ENCODE data around the gene RFC4. TPM values are rescaled to one million over a fixed set of nuclear protein-coding genes. Genes with fewer than 3 reads are reported as not detected.

Gene RFC4
- total and polyA plus RNA-seq, 9 of the 15 experiments (the other 6 are each of a cell fraction or from before 2014, with no cell fraction given) = 105 to 227 (median 180) TPM

GRCh38 chr3:186783058-186783730 lies 23.1 kb downstream of the RFC4 start, which contains the start of gene EIF4A2:
TSS of gene EIF4A2 (plus strand) at chr3:186783577. CDS start at chr3:186783611, 34 bp downstream.
- Histone ChIP-seq H2AFZ (ENCODE audit: low read depth, low read length) (peak within 1 kb of the TSS; percentile 99), H3K27me3 (ENCODE audit: control insufficient read depth in 2 of 2, insufficient read depth in 2 of 2, low read length in 2 of 2) (no peaks in the 10 kb centered on the region), H3K9ac (ENCODE audit: insufficient read depth in 1 of 2, low read depth in 2 of 2, low read length in 2 of 2) (peak within 1 kb of the TSS; percentile 100), H3K4me2 (ENCODE audit: insufficient read depth, low read length) (peak within 1 kb of the TSS; percentile 99), H3K27ac (ENCODE audit: extremely low read depth, low read depth, low read length) (peak within 1 kb of the TSS; percentile 99), H3K79me2 (ENCODE audit: control insufficient read depth, insufficient read depth, low read length) (peaks cover 59% of the 10 kb centered on the region), H3K9me1 (ENCODE audit: control insufficient read depth, insufficient read depth, low read length) (no peaks in the 10 kb centered on the region), H3K4me3 (peak within 1 kb of the TSS; percentile 81), H3K4me1 (replicated peaks in 1 of 2; ENCODE audit: control insufficient read depth in 2 of 2, insufficient read depth in 2 of 2, low read length in 2 of 2) (peaks cover 4 to 16% of the 10 kb centered on the region in 2 experiments; a peak in 4 of 5 replicates), H3K36me3 (ENCODE audit: control insufficient read depth, insufficient read depth, low read length) (peaks cover 47% of the 10 kb centered on the region), H4K20me1 (replicated peaks; ENCODE audit: control insufficient read depth, insufficient read depth, low read length) (peaks cover 47% of the 10 kb centered on the region), H3K9me3 (replicated peaks; ENCODE audit: control insufficient read depth, insufficient read depth, low read depth, low read length) (no peaks in the 10 kb centered on the region)
- BruUV-seq (replicated peaks) = no TSS peak
- ChIA-PET CTCF (ENCODE audit: low intra/inter-chr PET ratio) (no interaction called here), POLR2A (interaction anchor here (0.6 to 3.3 kb wide), 71 partner anchors 8 to 382 kb away, joined by 3 to 68 read pairs (median 5); partner anchors contain the start of genes DNAJB11, HRG, KNG1 and RFC4)
- WGBS (ENCODE audit: insufficient coverage, low coverage, missing lambda C conversion rate) = under 1% methylated on average over 55 of the region's 60 CpGs
- intact Hi-C loops (cut with micrococcal nuclease) = no loop called here
- DNase-seq (ENCODE audit: extremely low read depth in 1 of 4, low spot score in 3 of 4) (peak; percentile 88 to 94 (median 92)), FAIRE-seq (peak; percentile 83), ATAC-seq (peak; percentile 81)
- in situ Hi-C loops (cut with MboI) = no loop called here
- TF ChIP-seq ZBTB5 (IDR thresholded peaks at IDR 0.05) (no peak), ZNF41 (CRISPR knock-in tag; conservative IDR thresholded peaks at IDR 0.05) (no peak), L3MBTL2 (IDR thresholded peaks at IDR 0.05) (peak; percentile 79), FIP1L1 (IDR thresholded peaks at IDR 0.05; ENCODE audit: low read depth, low read length, poor library complexity, severe bottlenecking) (no peak)
- TF ChIP-seq, protein P1, sequence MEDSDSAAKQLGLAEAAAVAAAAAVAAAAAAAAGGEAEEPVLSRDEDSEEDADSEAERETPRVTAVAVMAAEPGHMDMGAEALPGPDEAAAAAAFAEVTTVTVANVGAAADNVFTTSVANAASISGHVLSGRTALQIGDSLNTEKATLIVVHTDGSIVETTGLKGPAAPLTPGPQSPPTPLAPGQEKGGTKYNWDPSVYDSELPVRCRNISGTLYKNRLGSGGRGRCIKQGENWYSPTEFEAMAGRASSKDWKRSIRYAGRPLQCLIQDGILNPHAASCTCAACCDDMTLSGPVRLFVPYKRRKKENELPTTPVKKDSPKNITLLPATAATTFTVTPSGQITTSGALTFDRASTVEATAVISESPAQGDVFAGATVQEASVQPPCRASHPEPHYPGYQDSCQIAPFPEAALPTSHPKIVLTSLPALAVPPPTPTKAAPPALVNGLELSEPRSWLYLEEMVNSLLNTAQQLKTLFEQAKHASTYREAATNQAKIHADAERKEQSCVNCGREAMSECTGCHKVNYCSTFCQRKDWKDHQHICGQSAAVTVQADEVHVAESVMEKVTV (CRISPR knock-in tag; IDR thresholded peaks at IDR 0.05) = no peak
- TF ChIP-seq, protein P2, sequence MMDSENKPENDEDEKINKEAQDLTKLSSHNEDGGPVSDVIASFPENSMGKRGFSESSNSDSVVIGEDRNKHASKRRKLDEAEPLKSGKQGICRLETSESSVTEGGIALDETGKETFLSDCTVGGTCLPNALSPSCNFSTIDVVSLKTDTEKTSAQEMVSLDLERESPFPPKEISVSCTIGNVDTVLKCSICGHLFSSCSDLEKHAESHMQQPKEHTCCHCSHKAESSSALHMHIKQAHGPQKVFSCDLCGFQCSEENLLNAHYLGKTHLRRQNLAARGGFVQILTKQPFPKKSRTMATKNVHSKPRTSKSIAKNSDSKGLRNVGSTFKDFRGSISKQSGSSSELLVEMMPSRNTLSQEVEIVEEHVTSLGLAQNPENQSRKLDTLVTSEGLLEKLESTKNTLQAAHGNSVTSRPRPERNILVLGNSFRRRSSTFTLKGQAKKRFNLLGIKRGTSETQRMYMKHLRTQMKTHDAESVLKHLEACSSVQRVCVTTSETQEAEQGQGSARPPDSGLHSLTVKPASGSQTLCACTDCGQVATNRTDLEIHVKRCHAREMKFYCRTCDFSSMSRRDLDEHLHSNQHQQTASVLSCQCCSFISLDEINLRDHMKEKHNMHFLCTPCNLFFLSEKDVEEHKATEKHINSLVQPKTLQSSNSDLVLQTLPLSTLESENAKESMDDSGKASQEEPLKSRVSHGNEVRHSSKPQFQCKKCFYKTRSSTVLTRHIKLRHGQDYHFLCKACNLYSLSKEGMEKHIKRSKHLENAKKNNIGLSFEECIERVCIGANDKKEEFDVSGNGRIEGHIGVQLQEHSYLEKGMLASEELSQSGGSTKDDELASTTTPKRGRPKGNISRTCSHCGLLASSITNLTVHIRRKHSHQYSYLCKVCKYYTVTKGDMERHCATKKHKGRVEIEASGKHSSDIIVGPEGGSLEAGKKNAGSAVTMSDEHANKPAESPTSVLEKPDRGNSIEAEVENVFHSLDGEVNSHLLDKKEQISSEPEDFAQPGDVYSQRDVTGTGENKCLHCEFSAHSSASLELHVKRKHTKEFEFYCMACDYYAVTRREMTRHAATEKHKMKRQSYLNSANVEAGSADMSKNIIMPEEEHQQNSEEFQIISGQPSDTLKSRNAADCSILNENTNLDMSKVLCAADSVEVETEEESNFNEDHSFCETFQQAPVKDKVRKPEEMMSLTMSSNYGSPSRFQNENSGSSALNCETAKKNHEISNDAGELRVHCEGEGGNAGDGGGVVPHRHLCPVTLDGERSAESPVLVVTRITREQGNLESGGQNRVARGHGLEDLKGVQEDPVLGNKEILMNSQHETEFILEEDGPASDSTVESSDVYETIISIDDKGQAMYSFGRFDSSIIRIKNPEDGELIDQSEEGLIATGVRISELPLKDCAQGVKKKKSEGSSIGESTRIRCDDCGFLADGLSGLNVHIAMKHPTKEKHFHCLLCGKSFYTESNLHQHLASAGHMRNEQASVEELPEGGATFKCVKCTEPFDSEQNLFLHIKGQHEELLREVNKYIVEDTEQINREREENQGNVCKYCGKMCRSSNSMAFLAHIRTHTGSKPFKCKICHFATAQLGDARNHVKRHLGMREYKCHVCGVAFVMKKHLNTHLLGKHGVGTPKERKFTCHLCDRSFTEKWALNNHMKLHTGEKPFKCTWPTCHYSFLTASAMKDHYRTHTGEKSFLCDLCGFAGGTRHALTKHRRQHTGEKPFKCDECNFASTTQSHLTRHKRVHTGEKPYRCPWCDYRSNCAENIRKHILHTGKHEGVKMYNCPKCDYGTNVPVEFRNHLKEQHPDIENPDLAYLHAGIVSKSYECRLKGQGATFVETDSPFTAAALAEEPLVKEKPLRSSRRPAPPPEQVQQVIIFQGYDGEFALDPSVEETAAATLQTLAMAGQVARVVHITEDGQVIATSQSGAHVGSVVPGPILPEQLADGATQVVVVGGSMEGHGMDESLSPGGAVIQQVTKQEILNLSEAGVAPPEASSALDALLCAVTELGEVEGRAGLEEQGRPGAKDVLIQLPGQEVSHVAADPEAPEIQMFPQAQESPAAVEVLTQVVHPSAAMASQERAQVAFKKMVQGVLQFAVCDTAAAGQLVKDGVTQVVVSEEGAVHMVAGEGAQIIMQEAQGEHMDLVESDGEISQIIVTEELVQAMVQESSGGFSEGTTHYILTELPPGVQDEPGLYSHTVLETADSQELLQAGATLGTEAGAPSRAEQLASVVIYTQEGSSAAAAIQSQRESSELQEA (IDR thresholded peaks at IDR 0.05; ENCODE audit: low read depth) = no peak
- TF ChIP-seq, protein P3, sequence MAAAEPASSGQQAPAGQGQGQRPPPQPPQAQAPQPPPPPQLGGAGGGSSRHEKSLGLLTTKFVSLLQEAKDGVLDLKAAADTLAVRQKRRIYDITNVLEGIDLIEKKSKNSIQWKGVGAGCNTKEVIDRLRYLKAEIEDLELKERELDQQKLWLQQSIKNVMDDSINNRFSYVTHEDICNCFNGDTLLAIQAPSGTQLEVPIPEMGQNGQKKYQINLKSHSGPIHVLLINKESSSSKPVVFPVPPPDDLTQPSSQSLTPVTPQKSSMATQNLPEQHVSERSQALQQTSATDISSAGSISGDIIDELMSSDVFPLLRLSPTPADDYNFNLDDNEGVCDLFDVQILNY (CRISPR knock-in tag; IDR thresholded peaks at IDR 0.05) = no peak; the same call in 1 of the 2 replicates

Measured in K562 (cell line).